Posterior cingulate gyrus (tissue), 11 donors: ENCODE data around the gene PRM3.

Experiments used
- DNase-seq, 10 donors: peaks; one replicate each; pipeline versions ENCODE4 v3.0.0 to v3.0.0-alpha.2; 2020 to 2021; ENCODE audit warnings: mixed read lengths in 3 of 10
- intact Hi-C: fragments of 100-400 bp; cut with DNase I; formaldehyde crosslinking; loops from one replicate; pipeline ENCODE4 v1.15.1; 2023

PRM3 gene

DNA sequence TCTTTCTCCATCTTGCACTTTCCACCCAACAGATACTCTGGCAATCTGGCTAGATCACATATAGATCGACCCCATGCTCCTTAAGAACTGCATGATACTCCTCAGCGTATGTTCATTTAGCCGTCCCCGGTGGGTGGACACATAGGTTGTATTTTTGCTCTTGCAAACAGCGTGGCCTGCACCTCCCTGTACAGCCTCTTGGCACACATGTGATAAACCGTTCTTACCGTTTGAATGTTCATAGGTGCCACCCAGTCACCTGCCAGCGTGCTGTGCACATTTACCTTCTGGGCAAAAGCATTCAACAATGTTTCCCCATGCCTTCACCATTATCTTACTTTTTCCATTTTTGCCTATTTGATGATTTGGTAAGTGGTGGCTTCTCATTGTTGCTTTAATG, 10.5 kb downstream of the PRM3 start:
- DNase-seq, result no peak
- intact Hi-C loops, result no loop called here

DNA sequence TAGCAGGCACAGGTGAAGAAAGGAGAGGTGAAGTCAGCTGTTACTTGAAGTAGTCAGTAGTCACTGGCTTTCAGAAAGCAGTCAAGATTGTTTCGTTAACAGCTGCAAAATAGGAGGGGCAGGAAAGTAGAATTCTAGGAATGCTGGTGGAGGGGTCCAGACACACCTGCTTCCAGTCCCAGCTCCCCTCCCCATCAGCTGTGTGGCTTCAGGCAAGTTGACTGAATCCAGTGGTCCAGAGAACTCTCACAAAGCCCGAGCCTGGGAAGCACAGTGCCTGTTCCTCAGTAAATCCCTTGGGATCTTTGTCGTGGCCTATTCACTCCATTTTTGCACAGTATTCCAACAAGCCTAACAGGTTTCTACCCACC, 12.8 kb downstream of the PRM3 start:
- intact Hi-C loops, result no loop called here
- peak in 1 of 10 donors; percentile 40 for DNase-seq

DNA sequence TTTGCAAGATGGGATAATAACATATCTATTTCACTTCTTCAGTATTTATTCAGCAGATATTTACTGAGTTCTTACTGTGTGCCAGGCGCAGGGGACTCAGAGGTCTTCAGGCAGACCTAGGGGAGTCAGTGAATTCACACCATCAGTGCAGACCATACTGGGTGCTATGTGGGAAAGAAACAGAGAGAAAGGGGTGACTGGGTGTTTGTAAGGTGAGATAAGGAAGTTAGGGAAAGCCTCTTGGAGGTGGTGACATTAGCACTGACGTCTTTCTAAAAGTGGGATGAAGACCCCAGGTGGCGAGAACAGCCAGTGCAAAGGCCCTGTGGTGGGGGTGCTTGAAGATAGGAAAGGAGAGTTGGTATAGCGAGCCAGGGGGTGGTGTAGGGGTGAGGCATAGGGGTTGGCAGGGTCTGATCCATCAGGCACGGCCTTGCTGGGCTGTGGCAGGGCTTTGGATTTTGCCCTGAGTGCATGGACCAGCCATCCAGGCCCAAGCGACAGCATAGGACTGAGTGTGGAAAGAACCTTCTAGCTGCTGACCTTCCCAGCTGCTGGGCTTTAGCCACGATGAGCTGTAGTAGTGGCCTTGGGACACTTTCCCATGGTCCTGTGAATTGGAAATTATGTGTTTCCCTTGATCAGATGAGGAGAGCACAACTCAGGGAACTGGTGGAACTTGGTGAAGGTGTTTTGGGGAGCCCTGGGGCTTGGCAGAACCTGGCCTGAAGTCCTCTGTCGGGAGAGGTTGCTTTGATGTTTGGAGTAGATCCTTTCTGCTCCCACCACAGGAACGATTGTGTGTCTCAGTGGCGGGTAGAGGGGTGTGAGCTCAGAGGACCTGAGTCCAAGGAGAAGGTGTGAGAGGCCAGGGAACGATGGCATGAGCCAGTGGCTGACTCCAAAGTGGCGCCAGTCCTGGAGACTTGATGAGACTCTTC, 13.5 kb downstream of the PRM3 start:
- peak in 2 of 10 donors; percentile 55 to 68 for DNase-seq
- intact Hi-C loops, result no loop called here

DNA sequence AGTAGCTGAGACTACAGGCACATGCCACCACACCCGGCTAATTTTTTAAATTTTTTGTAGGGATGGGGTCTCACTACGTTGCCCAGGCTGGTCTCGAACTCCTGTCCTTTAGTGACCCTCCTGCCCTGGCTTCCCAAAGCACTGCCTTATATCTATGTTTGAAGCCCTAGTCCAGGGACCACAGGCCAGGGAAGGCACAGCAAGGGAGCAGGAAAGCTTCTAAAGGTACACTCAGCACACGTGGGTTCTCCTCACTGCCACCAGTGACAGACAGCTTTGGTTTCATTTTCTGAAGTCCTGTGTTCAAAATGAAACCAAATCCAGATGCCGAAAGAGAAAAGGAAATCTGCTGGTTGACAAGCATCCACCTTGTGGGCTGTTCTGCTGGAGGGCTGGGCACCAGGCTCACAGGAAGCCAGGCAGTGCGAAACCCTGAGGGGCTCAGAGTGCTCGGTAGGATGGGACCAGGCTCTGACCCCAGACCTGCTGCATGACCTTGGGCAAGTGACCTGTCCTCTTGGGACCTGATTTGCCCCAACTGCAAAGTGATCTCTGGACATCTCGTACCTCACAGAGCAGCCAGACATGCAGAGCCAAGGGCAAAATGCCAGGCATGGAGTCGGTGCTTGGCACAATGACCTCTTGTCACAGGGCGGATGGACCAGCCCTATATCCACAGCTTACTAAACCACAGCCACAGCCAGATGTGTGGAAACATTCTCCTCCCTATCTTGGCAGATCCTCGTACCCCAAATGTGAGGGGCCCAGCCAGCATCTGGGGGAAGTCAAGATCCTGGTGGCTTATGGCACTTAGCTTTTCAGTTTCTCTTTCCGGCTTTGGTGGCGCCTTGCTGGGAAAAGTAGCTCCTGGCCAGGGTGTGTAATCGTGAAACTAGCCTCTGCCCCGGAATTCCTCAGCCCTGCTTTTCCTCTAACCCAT, 14.6 kb downstream of the PRM3 start:
- peak in 9 of 10 donors; percentile 43 to 94 (median 73) for DNase-seq

DNA sequence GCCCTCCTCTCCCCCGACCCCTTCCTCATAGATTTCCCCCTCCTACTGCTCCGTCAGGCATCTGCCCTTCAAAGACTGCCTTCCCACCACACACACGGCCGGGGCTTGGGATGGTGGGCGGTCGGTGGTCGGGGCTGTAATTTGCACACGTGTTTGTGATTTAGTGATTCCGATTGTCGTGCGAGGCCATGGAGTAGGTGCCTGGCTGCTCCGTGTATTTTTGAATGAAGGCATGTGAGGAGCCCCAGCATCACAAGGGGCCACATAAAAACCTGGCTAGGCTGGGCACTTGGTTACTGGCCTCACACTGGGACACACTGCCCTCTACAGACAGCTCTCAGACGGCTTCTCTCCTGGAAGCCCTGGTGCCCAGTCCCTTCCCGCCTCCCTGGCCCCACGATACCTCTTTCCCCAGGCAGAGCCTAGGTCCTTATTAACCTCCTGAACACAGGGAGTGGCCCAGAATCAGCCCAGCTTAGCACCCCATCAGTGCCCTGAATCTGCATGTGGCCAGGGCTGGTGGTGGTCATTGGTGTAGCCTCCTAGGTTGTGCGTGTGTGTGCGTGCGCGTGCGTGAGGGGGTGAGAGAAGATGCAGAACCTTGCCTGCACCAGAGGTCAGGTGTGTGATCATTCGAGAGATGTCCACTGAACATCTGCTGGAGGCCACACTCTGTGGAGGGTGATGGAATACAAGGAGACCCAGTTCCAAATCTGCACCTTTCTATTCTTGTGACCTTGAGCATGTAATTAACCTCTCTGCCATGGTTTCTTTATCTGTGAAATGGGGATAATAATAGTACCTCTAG, 16.1 kb downstream of the PRM3 start:
- intact Hi-C loops, result loop anchor here (2.0 kb wide), 1 partner anchor 287 kb away; no protein-coding TSS in a partner anchor
- peak; percentile 43 to 94 (median 72) for DNase-seq

More for the DNA sequence above, 14.6 kb downstream of the PRM3 start:
- intact Hi-C loops, result no loop called here

DNA sequence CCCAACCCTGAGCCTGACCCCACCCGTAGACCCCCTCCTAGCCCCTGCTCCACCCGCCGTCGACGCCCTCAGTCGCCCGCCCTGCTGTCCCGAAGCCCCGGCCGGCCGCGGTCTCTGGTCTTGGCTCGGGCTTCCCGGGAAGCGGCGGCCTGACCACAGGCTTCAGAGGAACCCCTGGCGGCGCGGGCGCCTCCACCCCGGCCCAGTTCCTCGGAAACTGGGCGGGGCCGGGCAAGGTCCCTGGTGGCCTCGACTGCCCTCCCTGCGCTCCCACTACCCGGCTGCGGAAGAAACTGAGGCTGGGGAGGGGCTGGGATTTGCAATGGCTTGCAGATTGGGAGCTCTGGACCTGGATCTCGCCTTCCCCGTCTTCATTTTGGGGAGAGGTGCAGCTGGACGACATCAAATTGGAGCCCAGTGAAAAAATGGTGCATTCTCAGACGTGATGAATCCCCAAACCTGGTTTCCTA, 16.7 kb downstream of the PRM3 start:
- intact Hi-C loops, result loop anchor here (2.0 kb wide), 1 partner anchor 286 kb away; no protein-coding TSS in a partner anchor
- DNase-seq, result peak in 4 of 10 donors; percentile 22 to 87 (median 62)

DNA sequence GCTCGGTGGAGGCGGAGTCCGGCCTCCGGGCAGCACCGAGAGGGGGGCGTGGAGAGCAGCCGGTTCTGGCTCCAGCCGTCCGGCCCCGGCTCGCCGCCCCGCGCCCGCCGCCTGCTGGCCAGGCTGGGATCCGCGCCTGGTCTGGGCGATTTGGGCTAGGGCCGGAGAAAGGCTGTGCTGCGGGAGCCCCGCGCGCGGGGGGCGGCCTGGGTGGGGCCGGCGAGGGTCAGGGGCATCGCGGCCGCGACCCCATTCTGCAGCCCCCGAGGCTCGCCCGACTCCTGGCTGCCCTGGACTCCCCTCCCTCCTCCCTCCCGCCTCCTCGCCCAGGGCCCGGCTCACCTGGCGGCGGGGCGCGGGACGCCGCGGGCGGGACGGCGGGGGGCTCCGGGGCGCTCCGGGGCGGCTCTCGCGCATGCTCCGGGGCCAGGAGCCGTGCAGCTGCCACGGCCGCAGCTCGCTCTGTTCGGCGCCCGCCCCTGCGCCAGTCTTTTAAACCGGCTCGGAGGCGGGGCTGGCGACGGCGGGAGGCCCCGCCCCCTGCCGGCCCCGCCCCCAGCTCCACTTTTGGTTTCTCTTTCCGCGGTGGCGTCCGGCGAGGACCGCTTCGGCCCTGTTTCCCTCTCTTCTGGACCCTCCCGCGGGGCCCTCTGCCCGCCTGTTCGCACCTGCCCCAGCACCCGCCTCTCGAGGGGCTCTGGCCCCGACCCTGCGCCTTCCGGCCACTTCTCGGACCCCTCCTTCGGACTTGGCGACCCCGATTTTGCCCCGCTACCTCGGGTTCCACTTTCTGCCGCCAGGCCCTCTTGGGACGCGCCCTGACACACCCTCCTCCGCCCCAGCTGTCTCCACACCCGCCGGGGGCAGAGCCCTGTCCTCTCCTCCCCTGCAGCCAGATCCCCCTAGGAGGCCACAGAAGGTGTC, 17.4 kb downstream of the PRM3 start, which contains the start of gene SOCS1:
SOCS1 (minus strand) TSS at position 468 of the 924 bp plus-strand sequence. CDS start 726 bp downstream, outside the sequence.
- intact Hi-C loops, result loop anchor here (2.0 kb wide), 2 partner anchors 285 to 291 kb away; no protein-coding TSS in a partner anchor
- DNase-seq, result peak; percentile 63 to 97 (median 72)

DNA sequence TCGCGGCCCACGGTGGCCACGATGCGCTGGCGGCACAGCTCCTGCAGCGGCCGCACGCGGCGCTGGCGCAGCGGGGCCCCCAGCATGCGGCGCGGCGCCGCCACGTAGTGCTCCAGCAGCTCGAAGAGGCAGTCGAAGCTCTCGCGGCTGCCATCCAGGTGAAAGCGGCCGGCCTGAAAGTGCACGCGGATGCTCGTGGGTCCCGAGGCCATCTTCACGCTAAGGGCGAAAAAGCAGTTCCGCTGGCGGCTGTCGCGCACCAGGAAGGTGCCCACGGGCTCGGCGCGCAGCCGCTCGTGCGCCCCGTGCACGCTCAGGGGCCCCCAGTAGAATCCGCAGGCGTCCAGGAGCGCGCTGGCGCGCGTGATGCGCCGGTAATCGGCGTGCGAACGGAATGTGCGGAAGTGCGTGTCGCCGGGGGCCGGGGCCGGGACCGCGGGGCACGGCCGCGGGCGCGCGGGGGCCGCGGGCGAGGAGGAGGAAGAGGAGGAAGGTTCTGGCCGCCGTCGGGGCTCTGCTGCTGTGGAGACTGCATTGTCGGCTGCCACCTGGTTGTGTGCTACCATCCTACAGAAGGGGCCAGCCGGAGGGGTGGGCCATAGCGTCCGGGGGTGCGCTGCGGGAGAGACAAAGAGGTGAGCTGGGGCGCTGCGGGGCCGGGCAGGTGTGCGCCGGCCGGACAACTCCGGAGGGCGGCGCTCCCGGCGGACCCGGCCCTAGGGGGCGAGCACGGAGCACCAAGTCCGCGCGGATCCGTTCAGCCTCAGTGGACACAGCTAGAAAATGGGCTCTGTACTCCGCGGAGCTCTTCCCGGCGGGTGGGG, 18.3 kb downstream of the PRM3 start:
- intact Hi-C loops, result loop anchor here (2.0 kb wide), 1 partner anchor 290 kb away; no protein-coding TSS in a partner anchor
- peak in 2 of 10 donors; percentile 25 to 89 for DNase-seq

DNA sequence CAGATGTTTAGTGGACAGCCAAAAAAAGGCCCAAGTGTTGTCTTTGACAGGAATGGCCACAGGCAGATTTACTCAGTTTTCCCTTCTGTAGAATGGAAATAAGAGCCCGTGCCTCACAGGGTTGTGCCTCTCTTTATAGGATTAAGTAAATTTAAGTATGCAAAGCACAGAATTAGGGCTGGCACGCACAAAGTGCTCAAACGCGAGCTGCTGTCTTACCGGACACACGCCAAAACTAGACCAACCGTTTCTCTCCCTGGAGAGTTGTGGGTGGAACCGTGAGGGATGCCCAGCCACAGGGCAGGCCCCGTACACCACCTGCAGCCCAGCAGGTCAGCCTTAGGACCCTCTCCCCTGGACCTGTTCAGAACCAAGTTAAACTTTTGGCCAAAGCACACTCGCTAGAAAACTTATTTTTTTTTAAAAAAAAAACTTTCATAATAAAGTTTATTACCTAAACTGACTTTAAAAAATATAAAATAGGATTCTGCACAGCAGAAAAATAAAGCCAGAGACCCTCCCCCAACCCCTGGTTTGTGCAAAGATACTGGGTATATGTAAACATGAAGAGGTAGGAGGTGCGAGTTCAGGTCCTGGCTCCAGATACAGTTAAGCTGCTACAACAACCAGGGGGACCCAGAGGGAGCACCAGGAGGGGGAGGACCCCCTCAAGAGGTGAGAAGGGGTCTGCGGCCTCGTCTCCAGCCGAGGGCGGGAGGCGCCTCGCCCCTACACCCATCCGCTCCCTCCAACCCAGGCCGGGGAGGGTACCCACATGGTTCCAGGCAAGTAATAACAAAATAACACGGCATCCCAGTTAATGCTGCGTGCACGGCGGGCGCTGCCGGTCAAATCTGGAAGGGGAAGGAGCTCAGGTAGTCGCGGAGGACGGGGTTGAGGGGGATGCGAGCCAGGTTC, 19.2 kb downstream of the PRM3 start:
- intact Hi-C loops, result loop anchor here (2.0 kb wide), 1 partner anchor 289 kb away; no protein-coding TSS in a partner anchor
- peak in 1 of 10 donors; percentile 67 for DNase-seq

DNA sequence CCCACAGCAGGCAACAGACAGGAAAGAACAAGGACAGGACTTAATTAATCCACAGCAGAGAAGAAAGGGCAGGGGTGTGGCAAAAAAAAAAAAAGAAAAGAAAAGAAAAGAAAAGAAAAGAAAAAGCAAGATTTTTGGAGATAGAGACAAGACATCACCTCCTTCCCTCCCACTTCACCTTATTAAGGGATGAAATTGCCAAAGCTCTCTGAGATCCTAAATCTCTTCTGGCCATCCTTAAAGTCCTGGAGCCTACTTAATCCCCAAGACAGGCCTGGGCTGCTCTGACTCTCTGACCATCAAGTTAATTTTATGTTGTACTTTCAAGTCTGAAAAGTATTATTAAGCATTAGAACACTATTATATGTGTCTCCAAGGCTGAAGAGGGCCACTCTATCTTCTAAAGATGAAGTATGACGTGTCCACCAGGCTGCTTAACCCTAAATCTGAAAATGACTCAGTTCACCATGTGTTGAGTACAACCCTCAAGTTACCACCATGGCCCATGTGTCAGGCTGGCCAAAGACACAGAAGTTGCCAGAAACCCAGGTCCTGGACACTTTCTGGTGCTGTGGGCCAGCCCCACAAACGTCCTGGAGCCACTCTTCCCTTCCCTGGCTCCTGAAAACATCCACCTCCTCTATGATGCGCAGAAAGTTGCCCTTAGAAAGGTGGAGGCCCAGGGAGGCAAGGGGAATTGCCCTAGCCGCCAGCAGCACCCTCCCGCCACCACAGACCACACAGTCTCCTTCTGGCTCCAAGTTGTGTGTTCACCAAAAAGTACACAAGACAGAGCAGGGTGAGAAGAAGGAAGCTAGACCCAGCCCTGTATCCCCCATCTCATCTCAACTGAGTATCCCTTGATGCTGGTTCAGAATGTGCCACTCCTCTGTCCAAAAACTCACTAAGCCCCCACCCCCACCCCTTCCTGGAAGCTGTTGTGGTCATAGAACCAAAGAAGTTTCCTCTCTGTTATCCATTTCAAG, 20.1 kb downstream of the PRM3 start:
- DNase-seq, result peak in 2 of 10 donors; percentile 6 to 50
- intact Hi-C loops, result no loop called here

DNA sequence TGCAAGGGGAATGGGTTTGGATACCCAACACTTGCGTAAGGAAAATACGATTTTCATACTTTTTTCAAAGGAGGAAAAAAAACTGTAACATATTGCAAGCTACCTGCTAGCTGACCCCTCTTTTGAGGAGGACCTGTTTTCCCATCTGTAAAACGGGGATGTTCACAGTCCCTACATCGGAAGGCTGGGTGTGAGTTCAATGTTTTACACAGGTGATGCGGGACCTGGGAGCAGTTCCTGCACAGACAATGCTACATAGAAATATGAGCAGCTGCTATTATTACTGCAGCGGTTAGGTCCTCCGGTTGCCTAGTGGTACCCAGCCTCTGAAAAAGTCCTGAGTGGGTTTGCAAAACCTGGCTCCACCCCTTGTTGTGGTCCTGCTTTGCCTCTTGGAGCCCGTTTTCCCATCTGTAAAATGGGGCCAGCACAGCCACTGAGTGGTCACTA, 20.9 kb downstream of the PRM3 start:
- intact Hi-C loops, result no loop called here
- DNase-seq, result peak in 1 of 10 donors; percentile 5

DNA sequence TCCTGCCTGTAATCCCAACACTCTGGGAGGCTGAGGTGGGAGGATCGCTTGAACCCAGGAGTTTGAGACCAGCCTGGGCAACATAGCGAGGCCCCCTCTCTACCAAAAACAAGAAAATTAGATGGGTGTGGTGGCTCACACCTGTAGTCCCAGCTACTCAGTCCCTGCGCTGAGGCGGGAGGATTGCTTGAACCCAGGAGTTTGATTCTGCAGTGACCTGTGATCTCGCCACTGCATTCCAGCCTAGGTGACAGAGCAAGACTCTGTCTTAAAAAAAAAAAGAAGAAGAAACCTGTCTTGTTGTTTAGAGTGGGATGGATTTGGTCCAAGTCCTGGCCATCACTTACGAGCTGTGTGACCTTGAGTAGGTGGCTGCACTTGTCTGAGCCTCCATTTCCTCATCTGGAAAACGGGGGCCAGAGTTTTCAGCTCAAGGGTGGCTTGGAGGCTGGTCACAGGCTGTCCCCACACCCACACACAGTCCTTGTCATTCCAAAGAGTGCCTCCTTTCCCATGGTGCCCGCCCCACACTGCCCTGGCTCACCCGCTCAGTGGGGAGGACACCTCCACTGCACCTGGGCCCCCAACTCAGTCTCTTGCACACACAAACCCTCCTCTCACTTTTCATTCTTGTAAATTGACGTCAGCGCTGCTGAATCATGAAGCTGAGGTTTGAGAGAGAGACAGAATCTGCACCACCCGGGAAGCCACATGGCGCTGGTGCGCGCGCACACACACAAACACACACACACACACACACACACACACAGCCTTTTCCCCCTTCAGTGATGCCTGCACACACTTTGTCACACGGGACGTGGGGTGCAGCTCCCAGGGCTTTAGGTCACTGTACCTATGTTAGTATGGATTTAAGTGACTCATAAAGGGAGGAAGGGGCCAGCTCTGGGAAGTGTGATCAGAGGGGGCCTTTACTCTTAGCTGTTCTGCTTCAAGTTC, 21.6 kb downstream of the PRM3 start:
- DNase-seq, result peak in 1 of 10 donors; percentile 60
- intact Hi-C loops, result no loop called here

DNA sequence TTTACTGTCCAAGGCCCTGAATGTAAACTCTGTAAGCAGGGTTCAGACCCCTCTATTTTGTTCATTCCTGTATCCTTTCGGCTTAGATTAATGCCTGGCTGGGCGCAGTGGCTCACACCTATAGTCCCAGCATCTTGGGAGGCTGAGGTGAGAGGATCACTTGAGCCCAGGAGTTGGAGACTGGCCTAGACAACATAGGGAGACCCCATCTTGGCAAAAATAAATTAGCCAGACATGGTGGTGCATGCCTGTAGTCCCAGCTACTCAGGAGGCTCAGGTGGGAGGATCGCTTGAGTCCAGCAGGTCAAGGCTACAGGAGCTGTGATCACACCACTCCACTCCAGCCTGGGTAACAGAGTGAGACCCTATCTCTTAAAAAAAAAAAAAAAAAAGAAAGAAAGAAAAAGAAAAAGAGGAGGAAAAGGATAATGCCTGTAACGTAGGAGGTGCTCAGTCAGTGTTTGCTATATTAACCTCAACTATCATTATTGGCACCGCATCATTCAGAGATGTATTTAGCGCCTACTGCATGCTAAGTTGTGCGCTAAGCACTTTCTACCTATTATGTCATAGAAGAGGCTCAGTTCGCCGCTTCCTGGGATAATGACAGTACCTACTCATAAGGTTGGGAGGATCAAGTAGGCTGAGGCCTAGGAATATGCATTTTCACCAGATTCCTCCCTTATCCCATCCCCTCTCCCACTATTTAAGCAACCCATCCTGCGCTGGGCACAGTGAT, 22.5 kb downstream of the PRM3 start:
- intact Hi-C loops, result no loop called here
- peak in 1 of 10 donors; percentile 2 for DNase-seq
